PC-9 (cell line): ENCODE data around the gene ELOVL7.

Experiments used
- EZH2 ChIP-seq: fragments of 200-600 bp; sonication (generic); IDR thresholded peaks from 2 replicates; pipeline ENCODE4 v1.8.0; 2017; ENCODE audit warnings: antibody characterized with exemption, low read depth
- TF ChIP-seq, protein P1 (sequence below): fragments of 200-600 bp; sonication (generic); conservative IDR thresholded peaks from 2 replicates; pipeline ENCODE4 v1.6.1; 2017; ENCODE audit warnings: mixed run types, antibody characterized with exemption, mild to moderate bottlenecking, moderate library complexity

- TF ChIP-seq, protein P1, sequence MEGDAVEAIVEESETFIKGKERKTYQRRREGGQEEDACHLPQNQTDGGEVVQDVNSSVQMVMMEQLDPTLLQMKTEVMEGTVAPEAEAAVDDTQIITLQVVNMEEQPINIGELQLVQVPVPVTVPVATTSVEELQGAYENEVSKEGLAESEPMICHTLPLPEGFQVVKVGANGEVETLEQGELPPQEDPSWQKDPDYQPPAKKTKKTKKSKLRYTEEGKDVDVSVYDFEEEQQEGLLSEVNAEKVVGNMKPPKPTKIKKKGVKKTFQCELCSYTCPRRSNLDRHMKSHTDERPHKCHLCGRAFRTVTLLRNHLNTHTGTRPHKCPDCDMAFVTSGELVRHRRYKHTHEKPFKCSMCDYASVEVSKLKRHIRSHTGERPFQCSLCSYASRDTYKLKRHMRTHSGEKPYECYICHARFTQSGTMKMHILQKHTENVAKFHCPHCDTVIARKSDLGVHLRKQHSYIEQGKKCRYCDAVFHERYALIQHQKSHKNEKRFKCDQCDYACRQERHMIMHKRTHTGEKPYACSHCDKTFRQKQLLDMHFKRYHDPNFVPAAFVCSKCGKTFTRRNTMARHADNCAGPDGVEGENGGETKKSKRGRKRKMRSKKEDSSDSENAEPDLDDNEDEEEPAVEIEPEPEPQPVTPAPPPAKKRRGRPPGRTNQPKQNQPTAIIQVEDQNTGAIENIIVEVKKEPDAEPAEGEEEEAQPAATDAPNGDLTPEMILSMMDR, result no peak
- TF ChIP-seq EZH2, result no peak
Observed at GRCh38 chr5:60789551-60789950, 54.5 kb downstream of the ELOVL7 start.
